Vagina (tissue), 2 donors: ENCODE measurements around the gene TTLL8.

Experiments used
- CTCF ChIP-seq, 3 experiments: fragments of 450-650 bp in 2 of 3; fragments of 200-600 bp in 1 of 3; sonication (generic) in 1 of 3; IDR thresholded peaks; one replicate each; pipeline ENCODE4 v1.5.1; 2017 to 2019; ENCODE audit warnings: antibody characterized with exemption in 3 of 3, mild to moderate bottlenecking in 2 of 3, moderate library complexity in 2 of 3
- POLR2AphosphoS5 ChIP-seq, 2 donors: sonication (generic); formaldehyde crosslinking; IDR thresholded peaks; one replicate each; pipeline ENCODE4 v1.9.0; 2017; ENCODE audit warnings: antibody characterized with exemption in 2 of 2, mild to moderate bottlenecking in 2 of 2, low read depth in 1 of 2; ENCODE audit not compliant: insufficient read depth in 1 of 2

- TF ChIP-seq CTCF (IDR thresholded peaks at IDR 0.05) (no peak), POLR2AphosphoS5 (IDR thresholded peaks at IDR 0.05; ENCODE audit: insufficient read depth in 1 of 2, low read depth in 1 of 2) (no peak)
Measured at GRCh38 chr22:50045211-50046018, 12.7 kb downstream of the TTLL8 start.
